PC-3 (cell line): ENCODE measurements around the gene DSTN. TPM values are rescaled to one million over a fixed set of nuclear protein-coding genes. Genes with fewer than 3 reads are reported as not detected.

ENCODE experiments used
- ATAC-seq: fragments of 200-7000 bp; cut with Tn5 transposase; 2 replicates; pipeline ENCODE4 v1.9.1; 2020; ENCODE audit warnings: mild to moderate bottlenecking, moderate library complexity
- BruUV-seq: library from RNA; stranded (reverse); fragments of 400-500 nt; replicated peaks from 2 replicates; lab custom pipeline; 2021; lab: Mats Ljungman, UMichigan
- CTCF ChIA-PET: fragments of 300-600 bp; sonication (Branson Sonifier 250); formaldehyde crosslinking; loops from one replicate; lab custom pipeline; 2022; ENCODE audit warnings: antibody characterized with exemption; lab: Charles Lee
- POLR2A ChIA-PET: fragments of 300-600 bp; sonication (Branson Sonifier 250); formaldehyde crosslinking; loops from one replicate; lab custom pipeline; 2022; ENCODE audit warnings: antibody characterized with exemption; ENCODE audit not compliant: unreplicated experiment; lab: Charles Lee
- DNase-seq: peaks from one replicate; pipeline ENCODE4 v3.0.0-alpha.2; 2015
- H2AFZ ChIP-seq: fragments of 300-600 bp; sonication (generic); 2 replicates; pipeline ENCODE4 v1.6.0; 2016; ENCODE audit warnings: antibody characterized with exemption, low read length
- H3F3A ChIP-seq: fragments of 300-600 bp; sonication (generic); one replicate; pipeline ENCODE4 v1.6.0; 2017; ENCODE audit warnings: antibody characterized with exemption, low read length, control low read depth, mild to moderate bottlenecking; ENCODE audit not compliant: unreplicated experiment
- H3K27ac ChIP-seq: fragments of 300-600 bp; sonication (generic); 2 replicates; pipeline ENCODE4 v1.5.1; 2016; ENCODE audit warnings: mild to moderate bottlenecking, low read length
- H3K27me3 ChIP-seq: fragments of 300-600 bp; sonication (generic); 2 replicates; pipeline ENCODE4 v1.6.1; 2016; ENCODE audit warnings: low read length, mixed read lengths
- H3K36me3 ChIP-seq: fragments of 300-600 bp; sonication (generic); 2 replicates; pipeline ENCODE4 v1.6.1; 2016; ENCODE audit warnings: low read depth, mixed run types, low read length, mixed read lengths
- H3K4me1 ChIP-seq: fragments of 300-600 bp; sonication (generic); 2 replicates; pipeline ENCODE4 v1.5.1; 2016; ENCODE audit warnings: low read length; ENCODE audit not compliant: insufficient read depth
- H3K4me2 ChIP-seq: fragments of 300-600 bp; sonication (generic); 2 replicates; pipeline ENCODE4 v1.6.0; 2016; ENCODE audit warnings: low read length
- H3K4me3 ChIP-seq: fragments of 300-600 bp; sonication (generic); 2 replicates; pipeline ENCODE4 v1.5.1; 2016; ENCODE audit warnings: mild to moderate bottlenecking, low read length, mixed read lengths
- H3K79me2 ChIP-seq: fragments of 300-600 bp; sonication (generic); 2 replicates; pipeline ENCODE4 v1.6.1; 2017; ENCODE audit warnings: low read length, mixed read lengths
- H3K9ac ChIP-seq: fragments of 300-600 bp; sonication (generic); 2 replicates; pipeline ENCODE4 v1.6.0; 2016; ENCODE audit warnings: mild to moderate bottlenecking, low read length
- H3K9me2 ChIP-seq: fragments of 300-600 bp; sonication (generic); replicated peaks from 2 replicates; pipeline ENCODE4 v1.6.1; 2016; ENCODE audit warnings: mixed run types, low read length, mixed read lengths
- H3K9me3 ChIP-seq: fragments of 300-600 bp; sonication (generic); 2 replicates; pipeline ENCODE4 v1.6.1; 2016; ENCODE audit warnings: low read length, mixed read lengths
- H4K20me1 ChIP-seq: fragments of 300-600 bp; sonication (generic); 2 replicates; pipeline ENCODE4 v1.6.1; 2016; ENCODE audit warnings: low read length, mixed read lengths
- EZH2 ChIP-seq: fragments of 300-600 bp; sonication (generic); IDR thresholded peaks from one replicate; pipeline ENCODE4 v1.6.1; 2017; ENCODE audit warnings: antibody characterized with exemption, mild to moderate bottlenecking, low read length; ENCODE audit not compliant: unreplicated experiment
- EZH2phosphoT487 ChIP-seq: fragments of 300-600 bp; sonication (generic); IDR thresholded peaks from 2 replicates; pipeline ENCODE4 v1.6.1; 2018; ENCODE audit warnings: mild to moderate bottlenecking, antibody characterized with exemption, low read length, borderline replicate concordance
- intact Hi-C: fragments of 100-400 bp; cut with micrococcal nuclease; formaldehyde crosslinking; loops from 2 replicates; pipeline ENCODE4 v1.9.0; 2023
- total RNA-seq: library from RNA; depleted of rRNA; stranded (reverse); fragments of >200 nt; gene quantifications from 2 replicates; pipeline ENCODE4 v1.2.3, GENCODE V29; 2014
- TF ChIP-seq, protein P1 (sequence below): fragments of 300-600 bp; sonication (generic); conservative IDR thresholded peaks from 2 replicates; pipeline ENCODE4 v1.5.1; 2017; ENCODE audit warnings: antibody characterized with exemption, low read depth, mild to moderate bottlenecking, low read length

Gene DSTN
- total RNA-seq, 1 experiment from 2014 or later: 182 TPM

DNA sequence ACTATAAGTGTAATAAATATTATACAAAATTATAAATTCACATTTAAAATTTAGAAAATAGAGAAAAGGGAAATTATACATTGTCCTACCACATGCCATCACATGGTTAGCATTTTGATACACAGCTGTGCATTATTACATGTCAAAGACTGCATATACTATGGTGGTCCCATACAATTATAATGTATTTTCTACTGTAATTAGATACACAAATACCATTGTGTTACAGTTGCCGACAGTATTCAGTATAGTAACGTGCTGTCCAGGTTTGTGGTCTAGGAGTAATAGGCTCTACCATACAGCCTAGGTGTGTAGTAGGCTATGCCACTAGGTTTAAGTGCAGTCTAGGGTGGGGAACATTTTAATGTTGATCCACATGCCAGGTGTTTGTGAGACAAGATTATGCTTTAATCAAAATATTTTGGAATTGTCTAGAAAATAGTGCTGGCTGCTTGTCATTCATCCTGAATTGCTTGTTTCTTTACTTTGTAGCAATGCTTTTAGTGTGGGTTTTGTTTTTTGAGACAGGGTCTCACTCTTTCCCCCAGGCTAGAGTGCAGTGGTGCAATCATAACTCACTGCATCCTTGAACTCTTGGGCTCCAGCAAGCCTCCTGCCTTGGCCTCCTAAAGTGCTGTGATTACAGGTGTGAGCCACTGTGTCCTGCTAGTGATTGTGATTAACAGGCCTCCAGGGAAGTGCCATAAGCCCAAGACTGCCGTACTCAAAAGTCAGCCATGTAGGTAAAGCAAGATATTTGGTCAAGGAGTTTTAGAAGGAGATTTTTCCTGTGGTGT lies 39.0 kb downstream of the DSTN start:
- CTCF ChIA-PET: no interaction called here
- H3K4me2 ChIP-seq: no peak overlapping the region
- H3K79me2 ChIP-seq: peaks cover 7% of the 10 kb centered on the region; the same call in 1 of the 2 replicates
- no peak overlapping the region for H3K4me3 ChIP-seq
- H3F3A ChIP-seq: peaks cover 1% of the 10 kb centered on the region
- H3K9me3 ChIP-seq: no peaks in the 10 kb centered on the region
- TF ChIP-seq, protein P1, sequence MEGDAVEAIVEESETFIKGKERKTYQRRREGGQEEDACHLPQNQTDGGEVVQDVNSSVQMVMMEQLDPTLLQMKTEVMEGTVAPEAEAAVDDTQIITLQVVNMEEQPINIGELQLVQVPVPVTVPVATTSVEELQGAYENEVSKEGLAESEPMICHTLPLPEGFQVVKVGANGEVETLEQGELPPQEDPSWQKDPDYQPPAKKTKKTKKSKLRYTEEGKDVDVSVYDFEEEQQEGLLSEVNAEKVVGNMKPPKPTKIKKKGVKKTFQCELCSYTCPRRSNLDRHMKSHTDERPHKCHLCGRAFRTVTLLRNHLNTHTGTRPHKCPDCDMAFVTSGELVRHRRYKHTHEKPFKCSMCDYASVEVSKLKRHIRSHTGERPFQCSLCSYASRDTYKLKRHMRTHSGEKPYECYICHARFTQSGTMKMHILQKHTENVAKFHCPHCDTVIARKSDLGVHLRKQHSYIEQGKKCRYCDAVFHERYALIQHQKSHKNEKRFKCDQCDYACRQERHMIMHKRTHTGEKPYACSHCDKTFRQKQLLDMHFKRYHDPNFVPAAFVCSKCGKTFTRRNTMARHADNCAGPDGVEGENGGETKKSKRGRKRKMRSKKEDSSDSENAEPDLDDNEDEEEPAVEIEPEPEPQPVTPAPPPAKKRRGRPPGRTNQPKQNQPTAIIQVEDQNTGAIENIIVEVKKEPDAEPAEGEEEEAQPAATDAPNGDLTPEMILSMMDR: no peak
- TF ChIP-seq EZH2phosphoT487 (no peak), EZH2 (no peak)
- H4K20me1 ChIP-seq: peaks cover 10% of the 10 kb centered on the region; the same call in 1 of the 2 replicates
- H2AFZ ChIP-seq: no peak overlapping the region
- peaks cover 22% of the 10 kb centered on the region for H3K4me1 ChIP-seq
- no peak overlapping the region for H3K27ac ChIP-seq
- intact Hi-C loops: no loop called here
- ATAC-seq (no peak), DNase-seq (no peak)
- H3K9me2 ChIP-seq: no peaks in the 10 kb centered on the region
- H3K36me3 ChIP-seq: peaks cover 21% of the 10 kb centered on the region
- no TSS peak for BruUV-seq
- H3K9ac ChIP-seq: no peak overlapping the region
- H3K27me3 ChIP-seq: no peaks in the 10 kb centered on the region
- POLR2A ChIA-PET: no interaction called here

DNA sequence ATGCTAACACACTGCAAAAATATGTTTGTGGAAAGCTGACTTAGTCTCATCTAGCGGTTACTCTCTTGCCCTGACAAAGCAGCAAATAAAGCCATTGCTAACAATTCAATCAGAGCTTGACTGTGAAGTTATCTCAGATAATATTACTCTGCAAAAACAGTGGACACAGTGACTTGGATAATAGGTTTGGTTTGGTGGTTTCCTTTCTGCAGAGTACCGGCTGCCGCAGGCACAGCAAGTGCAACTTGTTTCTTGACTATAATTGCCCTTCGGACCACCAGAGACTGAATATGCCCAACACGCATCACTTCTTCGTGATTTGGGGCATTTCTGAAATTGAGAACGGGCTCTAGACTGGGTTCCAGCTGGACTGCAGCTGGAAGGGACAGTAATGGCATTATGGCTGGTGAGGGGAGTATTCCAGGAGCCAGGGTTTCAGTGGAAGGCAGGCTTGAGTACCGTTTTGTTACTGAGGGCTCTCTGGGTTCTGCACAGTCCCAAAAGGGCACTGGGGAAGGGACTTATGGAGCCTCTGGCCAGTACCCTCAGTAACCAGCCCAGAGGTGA lies 40.0 kb downstream of the DSTN start:
- BruUV-seq: no TSS peak
- ChIA-PET POLR2A (no interaction called here), CTCF (interaction anchor here (1.3 kb wide), 1 partner anchor 70 kb away, joined by 4 read pairs; no protein-coding TSS in a partner anchor)
- Histone ChIP-seq H3K9ac (no peak overlapping the region), H3K4me1 (peaks cover 13% of the 10 kb centered on the region), H3K36me3 (peaks cover 25% of the 10 kb centered on the region), H4K20me1 (peaks cover 7% of the 10 kb centered on the region; the same call in 1 of the 2 replicates), H3K4me2 (no peak overlapping the region), H2AFZ (no peak overlapping the region), H3K9me2 (no peaks in the 10 kb centered on the region), H3K27me3 (no peaks in the 10 kb centered on the region), H3K9me3 (no peaks in the 10 kb centered on the region), H3F3A (no peaks in the 10 kb centered on the region), H3K79me2 (0 out of 2 replicates have a peak, but pooled peaks cover 3% of the 10 kb centered on the region), H3K4me3 (no peak overlapping the region), H3K27ac (no peak overlapping the region)
- TF ChIP-seq EZH2phosphoT487 (no peak), EZH2 (no peak)
- TF ChIP-seq, protein P1: no peak
- intact Hi-C loops: no loop called here
- ATAC-seq (no peak), DNase-seq (no peak)
